Right ventricle myocardium inferior (tissue), 1 donor: ENCODE data around the gene FGF4. TPM values are rescaled to one million over a fixed set of nuclear protein-coding genes. Genes with fewer than 3 reads are reported as not detected.

ENCODE experiments used
- ATAC-seq: fragments of 200-7000 bp; cut with Tn5 transposase; one replicate; pipeline ENCODE4 v1.9.1; 2020; ENCODE audit warnings: mild to moderate bottlenecking, moderate library complexity
- DNase-seq: peaks from one replicate; pipeline ENCODE4 v3.0.0; 2021; ENCODE audit errors: missing footprints
- intact Hi-C: fragments of 100-400 bp; cut with DNase I; formaldehyde crosslinking; loops from one replicate; pipeline ENCODE4 v1.11.0; 2022
- total RNA-seq: library from RNA; stranded (reverse); fragmentation: NEBNext Ultra II Directional; extraction: Animal tissue kit (Norgen Biotek cat#: 25700); gene quantifications from one replicate; pipeline ENCODE4 v1.2.1, GENCODE V29; 2021
- donor health status: DM: no; HTN: yes; CAD: no; lungs with severe emphysema.

The FGF4 gene
- total RNA-seq, 1 donor from 2014 or later = not detected

DNA sequence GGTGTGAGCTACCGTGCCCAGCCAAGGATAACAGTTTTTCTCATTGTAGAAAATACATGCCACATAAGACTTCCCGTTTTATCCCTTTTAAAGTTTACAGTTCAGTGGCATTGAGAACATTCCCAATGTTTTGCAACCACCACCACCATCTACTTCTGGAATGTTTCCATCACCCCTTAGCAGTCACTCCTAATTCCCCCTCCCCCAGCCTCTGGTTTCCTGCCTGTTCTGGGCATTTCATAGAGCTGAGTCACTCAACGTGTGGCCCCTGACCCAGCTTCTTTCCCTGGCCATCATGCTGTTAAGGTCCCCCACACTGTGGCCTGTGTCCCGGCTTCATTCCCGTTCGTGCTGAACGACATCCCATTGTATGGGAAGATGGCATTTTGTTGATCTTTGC lies 30.7 kb downstream of the FGF4 start:
- intact Hi-C loops = no loop called here
- DNase-seq (no peak), ATAC-seq (no peak)

DNA sequence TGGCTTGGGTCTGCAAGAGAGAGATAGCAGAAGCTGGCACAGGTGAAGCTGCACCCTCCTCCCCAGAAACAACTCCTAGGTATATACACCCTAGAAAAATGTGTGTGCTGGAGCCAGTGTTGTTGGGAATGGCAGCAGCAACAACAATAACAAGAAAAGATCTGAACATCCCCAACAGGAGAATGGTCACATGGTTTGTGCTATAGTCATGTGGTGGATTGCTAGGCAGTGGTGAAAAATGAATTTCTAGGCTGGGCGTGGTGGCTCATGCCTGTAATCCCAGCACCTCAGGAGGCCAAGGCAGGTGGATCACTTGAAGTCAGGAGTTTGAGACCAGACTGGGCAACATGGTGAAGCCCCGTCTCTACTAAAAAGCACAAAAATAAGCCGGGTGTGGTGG lies 40.3 kb downstream of the FGF4 start:
- no peak for ATAC-seq
- intact Hi-C loops = no loop called here
- DNase-seq = no peak

DNA sequence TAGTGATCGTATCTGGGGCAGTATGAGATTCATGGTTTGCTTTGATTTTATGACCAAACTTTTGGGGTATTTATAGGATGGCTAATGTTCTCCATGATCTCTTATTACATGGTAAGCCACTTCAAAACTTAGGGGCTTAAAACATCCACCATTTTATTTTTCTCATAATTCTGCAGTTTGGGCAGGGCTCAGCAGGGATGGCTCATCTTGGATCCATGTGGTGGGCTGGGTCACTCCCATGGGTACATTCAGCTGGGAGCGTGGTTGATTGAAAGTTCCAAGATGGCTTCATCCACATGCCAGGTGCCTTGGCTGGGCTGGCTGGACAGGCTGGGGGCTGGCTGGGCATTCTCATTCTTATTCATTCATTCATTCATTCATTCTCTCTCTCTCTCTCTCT lies 40.8 kb downstream of the FGF4 start:
- ATAC-seq (no peak), DNase-seq (no peak)
- intact Hi-C loops = no loop called here

DNA sequence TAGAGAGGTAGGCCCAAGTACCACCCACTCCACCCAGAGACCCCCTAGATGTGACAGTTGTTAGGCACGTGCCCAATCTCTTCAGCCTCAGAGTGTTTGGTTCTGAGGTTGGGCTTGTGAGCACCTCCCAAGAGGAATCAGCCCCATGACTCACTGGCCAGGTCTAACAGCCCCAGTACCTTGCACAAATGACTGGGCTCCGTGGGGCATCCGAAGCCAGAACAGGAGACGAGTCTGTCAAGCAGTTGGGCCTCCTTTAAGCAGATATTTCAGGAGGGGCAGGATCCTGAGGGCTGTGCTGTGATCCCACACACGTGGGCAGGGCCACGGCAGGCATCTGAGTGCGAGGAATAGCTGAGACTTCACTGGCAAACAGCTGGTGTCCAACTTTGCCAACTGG lies 42.2 kb downstream of the FGF4 start:
- DNase-seq (no peak), ATAC-seq (no peak)
- intact Hi-C loops = no loop called here

DNA sequence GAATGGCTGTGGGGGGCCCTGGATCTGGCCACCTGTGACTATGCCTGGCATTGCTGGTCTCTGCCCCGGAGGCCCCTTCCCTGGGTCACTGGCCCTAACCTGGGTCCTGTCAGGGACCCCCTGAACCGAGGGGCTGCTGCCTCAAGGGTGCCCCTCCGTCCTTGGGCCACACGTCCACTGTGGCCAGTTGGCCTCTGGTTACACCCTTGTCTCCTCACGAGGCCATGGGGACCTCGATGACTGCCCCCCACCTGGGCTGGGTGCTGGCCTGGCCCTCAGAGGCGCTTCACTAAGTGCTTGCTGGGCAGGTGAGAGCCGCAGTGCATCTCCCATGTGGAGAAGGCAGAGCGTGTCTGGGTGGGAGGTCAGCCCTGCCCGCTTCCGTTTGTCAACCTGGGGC lies 44.0 kb downstream of the FGF4 start:
- intact Hi-C loops = no loop called here
- no peak for ATAC-seq
- DNase-seq = peak; percentile 32

DNA sequence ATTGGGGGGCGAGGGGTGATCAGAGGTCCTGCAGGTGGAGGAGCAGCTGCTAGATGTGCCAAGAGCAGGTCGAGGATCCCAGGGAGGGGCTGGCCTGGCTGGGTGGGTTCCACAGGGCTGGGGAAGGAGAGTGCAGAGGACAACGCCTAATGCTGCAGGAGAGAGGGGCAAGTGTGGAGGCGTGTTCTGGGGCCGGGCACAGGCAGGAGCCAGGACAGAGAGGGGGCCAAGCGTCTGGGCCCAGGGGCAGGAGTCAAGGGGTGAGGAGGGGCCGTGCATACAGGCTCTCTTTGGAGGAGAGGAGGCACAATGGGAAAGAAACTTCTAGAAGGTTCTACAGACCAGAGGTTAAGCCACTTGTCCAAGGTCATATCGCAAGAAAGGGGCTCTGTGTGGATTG lies 44.6 kb downstream of the FGF4 start:
- no peak for ATAC-seq
- intact Hi-C loops = no loop called here

DNA sequence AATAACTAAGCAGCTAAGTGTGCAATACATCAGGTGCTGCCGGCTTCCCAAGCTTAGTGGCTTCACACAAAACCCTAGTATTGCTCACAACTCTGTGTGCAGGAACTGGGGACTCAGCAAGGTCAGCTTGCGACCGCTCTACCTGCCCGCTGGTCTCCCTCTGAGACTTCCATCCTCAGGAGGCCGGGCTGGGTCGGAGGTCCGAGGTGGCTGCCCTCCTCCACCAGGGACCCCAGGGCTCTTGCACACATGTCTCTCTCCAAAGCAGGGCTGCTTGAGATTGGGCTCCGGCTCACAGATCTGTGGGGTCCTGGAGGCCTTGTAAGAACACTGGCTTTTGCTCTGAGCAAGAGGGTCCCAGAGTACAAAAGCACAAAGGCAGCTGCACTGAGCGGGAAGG lies 45.9 kb downstream of the FGF4 start:
- ATAC-seq = no peak
- intact Hi-C loops = no loop called here
- peak; percentile 46 for DNase-seq

More for the DNA sequence above, 44.6 kb downstream of the FGF4 start:
- DNase-seq = no peak

DNA sequence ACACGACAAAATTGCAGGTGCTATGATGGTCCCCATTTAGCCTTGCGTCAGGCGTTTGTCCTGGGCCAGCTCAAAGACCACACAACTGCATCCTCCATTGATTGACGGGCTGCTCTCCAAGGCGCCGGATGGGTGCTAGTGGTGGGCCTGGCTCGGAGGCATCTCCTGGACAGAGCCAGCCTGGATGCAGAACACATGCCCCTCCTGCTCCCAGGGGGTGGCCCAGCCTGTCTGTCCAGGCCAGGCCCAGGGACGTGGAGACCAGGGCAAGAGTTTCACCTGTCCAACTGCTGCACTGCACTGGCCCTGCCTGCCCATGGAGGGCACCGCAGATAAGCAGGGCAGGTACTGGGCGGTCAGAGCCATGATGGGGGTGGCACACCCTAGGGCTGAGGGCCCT lies 47.9 kb downstream of the FGF4 start:
- DNase-seq (peak; percentile 23), ATAC-seq (no peak)
- intact Hi-C loops = no loop called here

DNA sequence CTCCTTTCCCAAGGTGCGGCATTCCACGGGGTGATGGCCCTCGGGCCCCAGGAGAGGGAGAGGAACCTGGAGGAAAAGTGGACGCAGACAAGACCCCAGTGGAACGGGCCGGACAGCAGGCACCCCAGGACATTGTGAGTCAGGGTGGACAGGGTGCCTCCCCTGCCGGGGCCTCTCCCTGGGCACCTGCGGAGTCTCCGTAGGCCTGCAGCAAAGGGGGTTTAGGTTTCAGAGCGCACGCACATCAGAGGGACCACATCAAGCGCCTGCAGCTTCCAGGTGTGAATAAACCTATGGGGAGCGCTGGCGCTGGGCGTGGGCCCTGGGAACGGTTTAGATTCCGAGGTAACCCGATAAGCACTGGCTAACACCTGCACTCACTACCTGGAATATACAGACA lies 48.7 kb downstream of the FGF4 start:
- ATAC-seq (no peak), DNase-seq (peak; percentile 57)
- intact Hi-C loops = no loop called here

DNA sequence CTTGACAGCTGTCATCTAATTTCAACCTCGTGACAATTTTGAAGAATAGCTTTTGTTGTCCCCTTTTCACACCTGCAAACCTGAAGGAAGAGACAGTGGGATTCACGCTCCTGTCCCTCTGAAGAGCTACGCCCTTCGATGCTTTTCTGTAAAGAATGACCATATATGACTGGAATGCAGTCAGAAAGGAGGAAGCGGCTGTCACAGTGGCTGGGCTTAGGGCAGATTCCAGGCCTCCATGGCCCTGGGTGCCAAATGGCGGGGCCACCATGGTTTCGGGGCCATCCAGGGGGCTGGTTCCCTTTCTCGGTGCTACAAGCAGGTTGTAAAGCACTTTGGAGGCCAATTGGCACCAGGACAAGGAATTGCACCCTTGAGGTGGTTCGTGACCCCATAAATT lies 49.1 kb downstream of the FGF4 start:
- intact Hi-C loops = no loop called here
- ATAC-seq = no peak
- DNase-seq = peak; percentile 17

DNA sequence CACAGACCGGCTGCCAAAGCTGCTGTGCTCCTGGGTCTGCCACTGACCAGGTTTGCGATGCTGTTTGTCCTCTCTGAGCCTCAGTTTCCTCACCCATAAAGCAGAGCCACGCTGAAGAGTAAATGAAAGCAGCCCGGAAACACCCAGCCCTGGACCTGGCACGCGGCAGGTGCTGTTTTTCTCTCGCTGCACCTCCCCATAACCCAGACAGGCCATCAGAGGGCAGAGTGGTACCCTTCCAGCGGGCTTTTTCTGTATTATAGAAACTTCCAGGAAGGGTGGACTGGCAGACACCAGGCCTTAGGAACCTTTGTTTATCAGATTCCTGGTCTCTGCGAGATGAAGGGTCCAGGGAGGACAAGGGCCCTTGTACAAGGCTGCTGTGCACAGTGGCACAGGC lies 53.4 kb downstream of the FGF4 start:
- DNase-seq = no peak
- no peak for ATAC-seq
- intact Hi-C loops = no loop called here

DNA sequence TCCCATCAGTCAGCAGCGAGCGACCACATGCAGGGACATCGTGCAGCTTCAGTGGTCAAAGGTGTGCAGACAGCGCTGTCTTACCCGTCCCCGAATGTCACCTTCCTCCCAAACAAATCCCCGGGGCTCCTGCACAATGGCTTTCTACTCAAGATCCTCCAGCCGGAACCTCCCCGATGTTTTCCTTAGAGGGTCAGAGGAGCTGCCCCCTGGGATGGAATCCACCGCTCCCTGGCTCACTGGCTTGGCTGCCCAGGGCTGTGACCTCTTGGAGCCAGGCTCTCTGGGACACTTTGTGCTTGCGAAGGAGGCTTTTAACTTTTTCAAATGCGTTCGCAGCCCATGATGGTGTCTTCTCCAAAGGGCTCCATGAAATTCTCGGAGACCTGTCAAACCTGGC lies 54.0 kb downstream of the FGF4 start:
- no peak for DNase-seq
- no peak for ATAC-seq
- intact Hi-C loops = no loop called here

Other genes with a start within 250 kb of the FGF4 start
- gene CCND1, start 134.2 kb downstream of the FGF4 start, total RNA-seq = 145 TPM
- gene LTO1, start 100.0 kb downstream of the FGF4 start, total RNA-seq = 9.2 TPM
- not detected for gene FGF19, start 71.3 kb downstream of the FGF4 start, total RNA-seq
- not detected for gene FGF3, start 44.1 kb upstream of the FGF4 start, total RNA-seq